GM12875 (cell line): Measurements from ENCODE around the gene CAMKMT.

Source experiments
- H3K4me3 ChIP-seq: one replicate; pipeline ENCODE4 v1.5.1; 2011; ENCODE audit warnings: low read depth, low read length, control low read depth
- CTCF ChIP-seq: IDR thresholded peaks from 2 replicates; pipeline ENCODE4 v1.5.1; 2011; ENCODE audit warnings: low read depth, mild to moderate bottlenecking, control low read depth, inconsistent platforms, low read length, moderate library complexity, borderline replicate concordance; ENCODE audit not compliant: insufficient read depth

CAMKMT gene

DNA sequence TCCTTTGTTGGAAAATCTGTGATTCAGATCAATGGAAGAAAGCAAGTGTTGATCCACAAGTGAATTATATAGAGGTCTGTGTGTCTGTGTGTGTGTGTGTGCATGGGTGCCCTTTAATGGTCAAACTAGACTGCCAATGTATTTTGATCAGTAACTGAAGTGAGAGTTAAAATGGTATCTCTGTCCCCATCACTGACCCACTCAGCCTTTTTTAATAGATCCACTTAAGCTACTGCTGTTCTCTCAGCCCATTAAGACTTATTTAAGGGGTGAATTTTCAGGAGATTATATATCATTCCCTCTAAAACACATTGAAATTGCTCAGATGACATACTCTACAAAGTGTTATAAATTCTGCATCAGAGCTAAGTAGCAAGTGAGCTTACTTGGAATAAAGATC lies 386.0 kb downstream of the CAMKMT start:
- no peak for TF ChIP-seq CTCF
- H3K4me3 ChIP-seq, result no peak overlapping the region

- H3K4me3 ChIP-seq, result no peak overlapping the region
- TF ChIP-seq CTCF, result no peak
Measured at GRCh38 chr2:44751754-44752479, 390.2 kb downstream of the CAMKMT start.

DNA sequence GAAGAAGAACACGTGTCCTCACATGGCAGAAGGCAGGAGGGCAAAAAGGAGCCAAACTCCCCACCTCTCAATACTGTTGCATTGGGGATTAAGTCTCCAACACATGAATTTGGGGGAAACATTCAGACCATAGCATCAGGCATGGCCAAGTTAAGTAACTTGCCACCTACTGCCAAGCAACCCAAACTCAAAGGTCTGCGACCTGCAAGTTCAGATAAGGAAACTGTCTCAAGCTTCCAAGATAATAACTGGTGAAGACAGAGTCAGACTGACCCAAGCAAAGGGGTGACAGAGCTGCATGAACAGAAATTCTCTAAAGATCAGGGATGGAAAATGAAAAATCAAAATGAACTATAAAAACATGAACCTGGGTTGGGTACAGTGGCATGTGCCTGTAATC lies 391.0 kb downstream of the CAMKMT start:
- H3K4me3 ChIP-seq, result no peak overlapping the region
- TF ChIP-seq CTCF, result no peak

DNA sequence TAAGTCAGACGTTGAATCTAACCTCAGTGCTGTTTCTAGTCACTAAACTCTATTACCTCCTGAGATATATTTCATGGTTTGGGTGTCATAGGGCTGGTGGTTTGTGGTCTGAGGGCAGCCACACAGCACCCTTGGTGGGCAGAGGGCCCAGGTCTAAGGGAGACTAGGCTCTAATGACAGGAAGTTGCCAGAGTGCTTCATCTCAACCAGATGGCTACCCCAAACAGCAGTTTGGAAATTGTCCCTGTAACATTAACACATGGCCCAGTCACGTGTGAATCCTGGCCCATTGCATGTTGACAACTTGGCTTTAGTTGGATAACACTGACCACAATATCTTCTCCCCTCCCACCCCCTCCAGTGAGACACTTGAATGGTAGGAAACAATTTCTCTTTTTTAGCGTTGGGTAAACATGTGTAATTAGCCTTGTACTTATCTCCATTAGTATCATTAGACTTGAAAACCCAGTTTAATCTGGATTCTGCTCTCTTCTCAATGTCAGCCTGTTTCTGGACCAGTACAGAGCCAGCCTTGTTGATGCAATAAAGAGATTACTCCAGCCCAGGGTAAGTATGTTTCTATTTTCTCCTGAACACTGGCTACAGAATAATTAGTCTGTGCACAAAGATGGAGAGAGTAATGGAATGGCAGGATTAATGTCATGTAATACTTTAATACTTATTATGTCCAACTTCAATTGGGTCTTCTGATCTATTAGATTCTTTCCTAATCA lies 392.0 kb downstream of the CAMKMT start:
- TF ChIP-seq CTCF, result no peak

GRCh38 chr2:44758591-44758990 lies 396.8 kb downstream of the CAMKMT start:
- TF ChIP-seq CTCF, result no peak
- H3K4me3 ChIP-seq, result no peak overlapping the region

More for the DNA sequence above, 392.0 kb downstream of the CAMKMT start:
- no peak overlapping the region for H3K4me3 ChIP-seq

DNA sequence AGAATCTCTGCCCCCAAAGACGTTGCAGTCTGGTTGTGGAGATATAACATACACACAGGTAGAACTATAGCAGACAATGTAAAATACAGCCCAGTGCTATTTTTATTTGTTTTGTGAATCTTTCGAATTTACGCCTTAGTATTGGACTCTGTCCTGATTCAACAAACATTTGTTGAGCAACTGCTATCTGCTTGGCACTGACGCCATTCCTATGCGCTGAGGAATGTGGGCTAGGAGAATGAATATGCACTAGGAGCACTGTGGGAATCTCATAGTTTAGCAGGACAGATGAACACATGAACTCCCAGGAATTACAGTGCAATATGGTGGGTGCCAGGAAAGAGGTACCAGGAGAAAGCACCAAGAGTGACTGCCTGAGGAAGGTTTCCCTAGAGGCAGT lies 398.1 kb downstream of the CAMKMT start:
- no peak overlapping the region for H3K4me3 ChIP-seq
- no peak for TF ChIP-seq CTCF

DNA sequence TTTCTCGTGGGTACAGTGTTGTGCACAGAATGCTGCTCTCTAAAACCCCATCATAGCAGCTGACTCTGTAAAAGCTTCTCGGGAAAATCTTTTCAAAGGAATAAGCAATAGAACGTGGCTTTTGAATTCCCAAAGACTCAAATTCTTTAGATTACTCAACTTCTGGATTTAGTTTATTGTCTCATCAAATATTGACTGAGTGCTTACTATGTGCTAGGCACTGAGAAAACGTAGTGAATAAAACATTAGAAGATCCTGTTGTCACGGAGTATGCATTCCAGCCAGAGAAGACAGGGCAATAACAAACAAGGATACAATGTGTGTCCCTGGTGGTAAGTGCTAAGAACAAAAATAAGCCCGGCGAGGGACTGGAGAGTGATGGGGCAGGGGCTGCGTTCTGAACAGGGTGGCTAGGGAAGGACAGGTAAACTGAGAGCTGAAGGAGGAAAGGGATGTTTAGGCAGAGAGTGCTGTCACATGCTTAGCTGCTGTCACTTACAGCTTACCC lies 401.6 kb downstream of the CAMKMT start:
- H3K4me3 ChIP-seq, result no peak overlapping the region
- TF ChIP-seq CTCF, result no peak
